ENCODE data around the gene RTF1. TPM values are rescaled to one million over a fixed set of nuclear protein-coding genes. Genes with fewer than 3 reads are reported as not detected.

The RTF1 gene
- total RNA-seq, 1 donor from 2014 or later, result 7.6 TPM

DNA sequence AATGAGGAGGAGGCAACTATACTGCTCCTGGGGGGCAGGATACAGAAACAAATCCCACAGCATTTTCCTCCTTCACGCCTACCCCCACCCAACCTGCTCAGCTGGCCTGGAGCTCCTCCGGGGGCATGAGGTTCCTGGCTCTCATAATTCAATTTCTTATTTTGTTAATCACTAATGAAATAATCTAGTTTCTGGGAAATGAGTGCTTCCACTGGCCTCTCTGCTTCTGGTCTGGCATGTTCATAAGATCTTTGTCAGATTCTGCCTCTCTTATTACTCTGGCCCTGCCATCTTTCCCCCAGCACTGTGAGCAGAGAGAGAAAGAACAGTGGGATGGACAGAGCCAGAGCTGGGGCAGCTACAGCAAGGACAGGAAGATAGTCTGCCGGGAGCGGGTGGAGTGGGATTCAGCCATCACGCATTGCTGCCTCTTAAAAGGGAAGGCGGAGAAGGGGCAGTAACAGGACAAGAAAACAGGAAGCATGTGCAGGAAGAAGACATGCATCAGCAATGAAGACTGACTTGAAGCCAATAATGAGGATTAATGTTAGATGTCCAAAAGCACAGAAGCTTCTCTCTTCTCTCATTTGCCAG is 113.6 kb downstream of the RTF1 start:
- Histone ChIP-seq H3K36me3 (ENCODE audit: control insufficient read depth, insufficient read depth, low read length) (peaks cover 48% of the 10 kb centered on the region), H3K4me3 (ENCODE audit: low read depth, low read length) (no peak overlapping the region), H3K27me3 (ENCODE audit: control insufficient read depth, insufficient read depth, low read length) (no peaks in the 10 kb centered on the region)
- TF ChIP-seq, protein P1, sequence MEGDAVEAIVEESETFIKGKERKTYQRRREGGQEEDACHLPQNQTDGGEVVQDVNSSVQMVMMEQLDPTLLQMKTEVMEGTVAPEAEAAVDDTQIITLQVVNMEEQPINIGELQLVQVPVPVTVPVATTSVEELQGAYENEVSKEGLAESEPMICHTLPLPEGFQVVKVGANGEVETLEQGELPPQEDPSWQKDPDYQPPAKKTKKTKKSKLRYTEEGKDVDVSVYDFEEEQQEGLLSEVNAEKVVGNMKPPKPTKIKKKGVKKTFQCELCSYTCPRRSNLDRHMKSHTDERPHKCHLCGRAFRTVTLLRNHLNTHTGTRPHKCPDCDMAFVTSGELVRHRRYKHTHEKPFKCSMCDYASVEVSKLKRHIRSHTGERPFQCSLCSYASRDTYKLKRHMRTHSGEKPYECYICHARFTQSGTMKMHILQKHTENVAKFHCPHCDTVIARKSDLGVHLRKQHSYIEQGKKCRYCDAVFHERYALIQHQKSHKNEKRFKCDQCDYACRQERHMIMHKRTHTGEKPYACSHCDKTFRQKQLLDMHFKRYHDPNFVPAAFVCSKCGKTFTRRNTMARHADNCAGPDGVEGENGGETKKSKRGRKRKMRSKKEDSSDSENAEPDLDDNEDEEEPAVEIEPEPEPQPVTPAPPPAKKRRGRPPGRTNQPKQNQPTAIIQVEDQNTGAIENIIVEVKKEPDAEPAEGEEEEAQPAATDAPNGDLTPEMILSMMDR (IDR thresholded peaks at IDR 0.05; ENCODE audit: insufficient read depth, low read length, severe bottlenecking), result no peak
- DNase-seq (ENCODE audit: low read depth), result no peak
- no peak for FAIRE-seq

Other genes starting within 250 kb of the RTF1 start
- under 0.01 and 0.13 TPM in 2 replicates for gene EXD1, start 186.3 kb upstream of the RTF1 start, total RNA-seq
- 63.6 and 75.8 TPM in 2 replicates for gene CHP1, start 185.8 kb upstream of the RTF1 start, total RNA-seq
- gene OIP5, start 84.5 kb upstream of the RTF1 start, total RNA-seq, result 0.26 and 0.38 TPM in 2 replicates
- 3.7 and 4.1 TPM in 2 replicates for gene NUSAP1, start 84.2 kb upstream of the RTF1 start, total RNA-seq
- 23.8 and 28.2 TPM in 2 replicates for gene NDUFAF1, start 14.6 kb upstream of the RTF1 start, total RNA-seq
- gene ITPKA, start 76.8 kb downstream of the RTF1 start, total RNA-seq, result 0.79 and 3.1 TPM in 2 replicates
- gene LTK, start 96.7 kb downstream of the RTF1 start, total RNA-seq, result 0.13 TPM in 1 of 2 replicates, not detected in the other
- gene RPAP1, start 127.2 kb downstream of the RTF1 start, total RNA-seq, result 10.3 and 12.0 TPM in 2 replicates
- gene TYRO3, start 142.1 kb downstream of the RTF1 start, total RNA-seq, result 3.9 and 11.4 TPM in 2 replicates
- 21.1 and 24.0 TPM in 2 replicates for gene MGA, start 243.3 kb downstream of the RTF1 start, total RNA-seq

Measured in bronchial epithelial cell (primary cell).